GM18868 (cell line): ENCODE measurements around the gene DKKL1.

Source experiments
- ATAC-seq: cut with Tn5 transposase; IDR thresholded peaks from one replicate; pipeline ENCODE4 v1.9.1; 2021; ENCODE audit warnings: mild to moderate bottlenecking, moderate library complexity; ENCODE audit not compliant: unreplicated experiment

Gene DKKL1

GRCh38 chr19:49418511-49418910 lies 54.8 kb downstream of the DKKL1 start:
- no peak for ATAC-seq

GRCh38 chr19:49419173-49419572 lies 55.5 kb downstream of the DKKL1 start:
- ATAC-seq = no peak

GRCh38 chr19:49420227-49420626 lies 56.5 kb downstream of the DKKL1 start:
- no peak for ATAC-seq

GRCh38 chr19:49421039-49421877 lies 57.6 kb downstream of the DKKL1 start:
- ATAC-seq = no peak

- no peak for ATAC-seq
Measured at GRCh38 chr19:49421878-49422202, 58.2 kb downstream of the DKKL1 start.

- no peak for ATAC-seq
Measured at GRCh38 chr19:49422407-49423070, 58.9 kb downstream of the DKKL1 start.

GRCh38 chr19:49423071-49423984 lies 59.7 kb downstream of the DKKL1 start, which contains the start of gene PTH2:
Gene PTH2, minus strand, starts transcription at chr19:49423441. Its CDS starts 102 bp downstream, at chr19:49423339.
- ATAC-seq = no peak

GRCh38 chr19:49423985-49424303 lies 60.3 kb downstream of the DKKL1 start:
- no peak for ATAC-seq
